ENCODE results near the gene HTR7.

HTR7 gene

DNA sequence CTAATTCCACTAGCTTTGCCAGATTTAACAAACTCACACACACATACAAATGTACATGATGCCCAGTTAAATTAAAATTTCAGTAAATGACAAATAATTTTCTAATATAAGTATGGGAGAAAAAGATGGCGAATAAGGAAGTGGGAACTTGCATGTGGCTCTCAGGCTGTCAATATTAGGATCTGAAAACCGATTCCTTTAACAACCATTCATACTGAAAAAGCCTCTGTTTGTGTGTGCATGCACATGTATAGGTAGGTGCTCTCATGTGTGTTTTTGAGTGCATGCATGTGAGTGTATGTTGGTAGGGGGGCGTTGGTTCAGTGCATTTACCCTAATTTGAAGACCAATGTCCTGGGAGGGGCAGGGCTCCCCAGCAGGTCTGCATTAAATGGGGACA, 125.3 kb downstream of the HTR7 start:
- DNase-seq = no peak

DNA sequence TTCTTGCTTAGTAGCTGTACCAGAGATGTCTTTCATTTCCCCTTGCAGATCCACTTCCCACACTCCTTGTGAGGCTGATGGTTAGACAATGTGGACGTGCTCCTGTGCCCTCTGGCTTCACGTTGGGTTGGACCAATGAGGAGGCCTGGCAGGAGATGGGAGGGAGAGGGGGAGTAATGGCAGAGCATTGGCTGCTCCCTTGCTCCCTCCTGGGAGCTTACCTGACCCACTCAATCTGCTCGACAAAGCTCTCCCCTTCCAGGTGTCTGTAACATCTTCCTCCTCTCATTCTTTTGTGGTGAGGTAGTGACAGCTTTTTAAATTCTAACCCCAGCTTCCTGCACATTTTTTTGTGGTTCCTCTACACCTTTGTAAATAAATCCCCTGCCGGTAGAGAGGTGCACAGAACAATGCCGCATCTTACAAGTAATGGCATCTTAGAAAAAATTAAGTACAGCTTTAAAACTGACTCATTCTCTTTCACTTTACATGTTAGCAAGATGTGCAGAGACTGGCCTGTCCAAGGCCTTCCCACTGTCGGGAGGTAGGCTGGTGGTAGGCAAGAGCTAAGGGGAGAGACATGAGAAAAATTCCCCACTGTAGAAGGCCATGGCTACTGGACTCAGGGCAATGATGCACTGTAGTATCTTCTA, 134.3 kb downstream of the HTR7 start:
- DNase-seq = no peak

DNA sequence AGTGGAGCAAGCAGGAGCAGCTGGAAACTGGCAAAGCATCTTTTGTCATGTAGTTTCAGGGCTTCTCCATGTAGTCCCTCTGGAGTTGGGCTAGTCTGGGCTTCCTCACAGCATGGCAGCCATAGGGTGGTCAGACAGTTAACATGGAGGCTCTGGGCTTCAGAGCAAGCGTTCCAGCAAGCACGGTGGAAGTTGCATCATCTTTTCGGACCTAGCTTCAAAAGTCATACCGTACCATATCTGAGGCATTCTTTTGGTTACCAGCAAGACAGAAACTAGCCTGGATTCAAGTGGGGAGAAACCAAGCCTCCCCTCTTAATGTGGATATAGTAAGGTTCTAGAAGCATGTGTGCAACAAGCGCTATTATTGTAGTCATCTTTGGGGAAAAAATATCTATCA, 135.0 kb downstream of the HTR7 start:
- DNase-seq = no peak

DNA sequence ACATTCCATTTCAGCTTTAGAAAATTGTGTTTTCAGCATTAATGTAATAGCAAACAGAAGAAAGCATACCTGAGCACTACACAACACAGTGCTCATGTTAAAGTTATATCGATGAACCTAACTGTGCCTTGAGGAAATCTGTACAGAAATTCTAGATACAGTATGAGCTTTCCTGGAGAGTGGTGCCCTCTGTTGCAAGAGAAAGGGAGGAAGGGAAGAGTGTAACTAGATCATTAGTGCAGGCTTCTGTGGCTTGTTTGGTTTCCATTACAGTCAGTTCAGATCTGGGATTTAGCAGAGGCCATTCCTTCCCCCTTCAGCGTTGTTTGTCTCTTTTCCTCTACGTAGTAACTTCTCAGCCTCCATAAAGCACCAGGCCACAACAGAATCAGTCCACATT, 139.7 kb downstream of the HTR7 start:
- DNase-seq = no peak

DNA sequence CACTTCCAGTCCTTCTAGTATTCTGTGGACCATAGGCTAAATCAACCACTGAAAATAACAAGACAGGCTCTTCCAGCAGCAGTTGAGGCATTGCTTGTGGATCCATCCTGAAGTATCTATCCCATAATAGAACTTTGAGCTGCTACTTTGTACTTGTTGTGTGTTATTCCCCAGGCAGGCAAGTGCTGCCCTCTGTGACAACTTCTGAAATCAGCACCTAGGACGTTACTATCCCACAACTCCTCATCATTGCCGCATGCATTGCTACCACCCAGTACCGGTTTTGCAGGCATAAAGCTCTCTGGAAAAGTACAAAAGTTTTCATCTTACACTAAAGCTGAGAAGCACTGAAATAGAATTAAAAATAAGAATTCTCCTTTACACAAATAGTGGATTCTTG, 145.3 kb downstream of the HTR7 start:
- no peak for DNase-seq

DNA sequence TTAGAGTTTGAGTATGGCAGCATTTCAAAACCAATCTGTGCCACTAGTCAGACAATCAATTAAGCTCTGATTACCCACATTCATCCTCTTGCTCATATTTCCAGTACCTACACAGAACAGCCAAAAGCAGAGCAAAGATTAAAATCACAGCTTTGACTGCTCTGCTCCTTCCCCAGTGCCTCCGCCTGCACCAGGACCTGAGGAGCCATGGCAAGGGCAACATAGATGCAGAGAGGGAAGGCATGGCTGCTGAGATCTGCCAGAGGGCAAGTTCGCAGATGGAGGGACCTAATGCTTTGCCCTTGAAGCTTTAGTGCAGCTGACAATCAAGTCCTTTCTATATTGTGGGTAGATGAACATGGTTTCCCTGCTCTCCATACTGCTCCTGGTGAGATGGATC, 148.1 kb downstream of the HTR7 start:
- no peak for DNase-seq

DNA sequence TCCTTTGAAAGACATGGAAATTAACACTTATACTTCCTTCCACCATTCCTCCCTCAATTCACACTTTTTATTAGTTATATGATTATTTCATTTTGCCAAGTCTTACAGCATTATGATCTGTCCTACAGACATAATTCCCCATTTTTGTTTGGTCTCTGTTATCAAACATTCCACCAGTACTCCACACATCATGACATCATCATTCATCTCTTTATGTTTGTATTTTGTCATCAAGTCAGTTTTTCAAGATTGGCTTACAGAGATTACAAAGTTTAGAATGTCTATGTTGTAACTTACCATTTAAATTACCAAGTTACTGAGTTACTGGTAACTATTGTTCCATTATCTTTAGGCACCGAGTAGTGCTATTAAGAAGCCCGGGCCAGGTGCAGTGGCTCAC, 150.2 kb downstream of the HTR7 start:
- no peak for DNase-seq

DNA sequence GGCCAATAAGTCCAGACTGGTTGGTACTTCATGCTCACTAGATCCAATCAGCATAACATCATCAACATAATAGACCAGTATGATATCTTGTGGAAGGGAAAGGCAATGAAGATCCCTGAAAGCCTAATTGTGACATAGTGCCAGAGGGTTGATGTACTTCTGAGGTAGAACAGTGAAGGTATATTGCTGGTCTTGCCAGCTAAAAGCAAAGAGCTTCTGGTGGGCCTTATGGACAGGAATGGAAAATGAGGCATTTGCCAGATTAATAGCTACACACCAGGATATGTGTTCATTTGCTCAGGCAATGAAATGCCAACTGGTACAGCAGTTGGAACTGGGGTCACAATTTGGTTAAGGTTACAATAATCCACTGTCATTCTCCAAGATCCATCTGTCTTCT, 156.4 kb downstream of the HTR7 start:
- no peak for DNase-seq

DNA sequence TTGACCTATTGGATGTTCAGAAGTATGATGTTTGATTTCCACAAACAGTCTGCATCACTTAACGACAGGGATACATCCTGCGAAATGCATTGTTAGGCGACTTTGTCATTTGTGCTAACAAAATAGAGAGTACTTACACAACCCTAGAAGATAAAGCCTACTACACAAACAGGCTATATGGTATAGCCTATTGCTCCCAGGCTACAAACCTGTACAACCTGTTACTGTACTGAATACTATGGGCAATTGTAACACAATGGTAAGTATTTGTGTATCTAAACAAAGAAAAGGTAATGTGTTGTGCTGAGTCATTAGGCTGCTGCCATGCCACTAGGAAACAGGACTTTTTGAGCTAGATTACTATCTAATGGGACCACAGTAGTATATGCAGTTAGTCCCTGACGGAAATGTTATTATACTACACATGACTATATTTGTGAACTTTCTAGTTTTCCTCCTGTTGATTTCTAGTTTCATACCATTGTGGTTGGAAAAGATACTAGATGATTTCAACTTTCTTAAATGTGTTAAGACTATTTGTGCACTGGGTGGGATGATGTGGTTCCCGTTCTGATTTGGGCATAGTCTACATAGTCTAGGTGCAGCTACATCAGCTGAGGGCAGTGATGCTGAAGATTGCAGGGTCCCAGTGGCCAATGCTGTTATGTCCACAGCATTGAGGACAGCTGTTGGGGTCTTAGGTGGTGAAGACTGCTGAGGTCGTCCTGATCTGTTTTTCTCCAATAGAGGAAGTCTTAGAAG, 161.7 kb downstream of the HTR7 start:
- DNase-seq = no peak
